Measurements from ENCODE around the gene DESI2.

The DESI2 gene

GRCh38 chr1:244653439-244654107, 647 bp downstream of the DESI2 start (continued):
- TF ChIP-seq ZNF26 (tag by site-specific recombination; IDR thresholded peaks at IDR 0.05) (no peak), MZF1 (tag by site-specific recombination; IDR thresholded peaks at IDR 0.05; ENCODE audit: borderline replicate concordance) (no peak), REST (tag by site-specific recombination; IDR thresholded peaks at IDR 0.05) (no peak), ZNF274 (IDR thresholded peaks at IDR 0.05; ENCODE audit: low read length) (no peak), ZNF274 (tag by site-specific recombination; IDR thresholded peaks at IDR 0.05; ENCODE audit: borderline replicate concordance) (no peak), SP7 (tag by site-specific recombination; IDR thresholded peaks at IDR 0.05) (no peak; the same call in none of the 2 replicates), OSR2 (tag by site-specific recombination; IDR thresholded peaks at IDR 0.05) (no peak), ZNF514 (tag by site-specific recombination; IDR thresholded peaks at IDR 0.05) (no peak), ZNF529 (tag by site-specific recombination; IDR thresholded peaks at IDR 0.05; ENCODE audit: insufficient replicate concordance) (no peak), CTCF (tag by site-specific recombination; IDR thresholded peaks at IDR 0.05) (no peak), ZNF354C (tag by site-specific recombination; IDR thresholded peaks at IDR 0.05; ENCODE audit: borderline replicate concordance, low read depth) (no peak), ZNF341 (tag by site-specific recombination; IDR thresholded peaks at IDR 0.05; ENCODE audit: low read depth) (no peak), ZNF792 (tag by site-specific recombination; IDR thresholded peaks at IDR 0.05) (no peak), ZNF23 (tag by site-specific recombination; IDR thresholded peaks at IDR 0.05; ENCODE audit: borderline replicate concordance) (no peak), ZNF660 (tag by site-specific recombination; IDR thresholded peaks at IDR 0.05) (no peak), WT1 (tag by site-specific recombination; IDR thresholded peaks at IDR 0.05) (no peak), YY2 (tag by site-specific recombination; IDR thresholded peaks at IDR 0.05) (no peak), FEZF1 (tag by site-specific recombination; IDR thresholded peaks at IDR 0.05) (no peak), ZNF830 (tag by site-specific recombination; IDR thresholded peaks at IDR 0.05; ENCODE audit: low read depth) (no peak), ZSCAN4 (tag by site-specific recombination; IDR thresholded peaks at IDR 0.05) (0 out of 2 replicates have a peak, but pooled peaks have one; percentile 7), ZNF146 (tag by site-specific recombination; IDR thresholded peaks at IDR 0.05) (0 out of 2 replicates have a peak, but pooled peaks have one; percentile 2), ZNF292 (tag by site-specific recombination; IDR thresholded peaks at IDR 0.05; ENCODE audit: borderline replicate concordance, low read depth) (no peak), ZNF416 (tag by site-specific recombination; IDR thresholded peaks at IDR 0.05) (no peak), ZNF571 (tag by site-specific recombination; IDR thresholded peaks at IDR 0.05) (no peak), ZNF266 (tag by site-specific recombination; IDR thresholded peaks at IDR 0.05; ENCODE audit: low read depth) (no peak), ZFP3 (tag by site-specific recombination; IDR thresholded peaks at IDR 0.05; ENCODE audit: low read depth) (peak; percentile 83), ZNF169 (tag by site-specific recombination; IDR thresholded peaks at IDR 0.05) (no peak), ZBTB21 (tag by site-specific recombination; IDR thresholded peaks at IDR 0.05) (no peak), ZNF544 (tag by site-specific recombination; IDR thresholded peaks at IDR 0.05) (no peak), KLF16 (tag by site-specific recombination; IDR thresholded peaks at IDR 0.05) (peak; percentile 8; the same call in 1 of the 2 replicates)

Measured in HEK293 (cell line).